Endodermal cell (in vitro differentiated cells): ENCODE measurements around the gene TBC1D1. TPM values are rescaled to one million over a fixed set of nuclear protein-coding genes. Genes with fewer than 3 reads are reported as not detected.

Experiments
- DNase-seq: peaks from one replicate; pipeline ENCODE4 v3.0.0-alpha.2; 2017
- H3K27ac ChIP-seq: 2 replicates; pipeline ENCODE4 v1.5.1; 2013; ENCODE audit warnings: mild to moderate bottlenecking, low read depth, low read length, moderate library complexity
- H3K27me3 ChIP-seq: 2 replicates; pipeline ENCODE4 v1.6.1; 2013; ENCODE audit warnings: mild to moderate bottlenecking, low read length, moderate library complexity; ENCODE audit not compliant: insufficient read depth, control insufficient read depth, poor library complexity, severe bottlenecking
- H3K36me3 ChIP-seq: 2 replicates; pipeline ENCODE4 v1.7.0; 2013; ENCODE audit warnings: mild to moderate bottlenecking, low read length, moderate library complexity; ENCODE audit not compliant: control insufficient read depth, insufficient read depth
- H3K4me1 ChIP-seq: one replicate; pipeline ENCODE4 v1.7.0; 2013; ENCODE audit warnings: low read length; ENCODE audit not compliant: control insufficient read depth, insufficient read depth
- H3K4me3 ChIP-seq: 2 replicates; pipeline ENCODE4 v1.5.1; 2013; ENCODE audit warnings: mild to moderate bottlenecking, low read length, moderate library complexity
- H3K9ac ChIP-seq: 2 replicates; pipeline ENCODE4 v1.6.1; 2013; ENCODE audit warnings: mild to moderate bottlenecking, low read length, moderate library complexity; ENCODE audit not compliant: poor library complexity, severe bottlenecking; ENCODE audit errors: extremely low read depth
- H3K9me3 ChIP-seq: 2 replicates; pipeline ENCODE4 v1.6.1; 2013; ENCODE audit warnings: mild to moderate bottlenecking, low read length, moderate library complexity; ENCODE audit not compliant: control insufficient read depth
- H3K27ac Mint-ChIP-seq: 2 replicates; pipeline ENCODE4 v1.8.0; 2020; ENCODE audit warnings: mixed read lengths
- H3K27me3 Mint-ChIP-seq: 2 replicates; pipeline ENCODE4 v1.8.0; 2021; ENCODE audit warnings: mild to moderate bottlenecking, mixed read lengths; ENCODE audit not compliant: insufficient read depth
- H3K36me3 Mint-ChIP-seq: 2 replicates; pipeline ENCODE4 v1.8.0; 2020; ENCODE audit warnings: low read depth, mixed read lengths
- H3K4me1 Mint-ChIP-seq: 2 replicates; pipeline ENCODE4 v1.8.0; 2020; ENCODE audit warnings: mixed read lengths
- H3K4me3 Mint-ChIP-seq: 2 replicates; pipeline ENCODE4 v1.8.0; 2020; ENCODE audit warnings: mild to moderate bottlenecking, moderate library complexity, mixed read lengths
- H3K9me3 Mint-ChIP-seq: 2 replicates; pipeline ENCODE4 v1.8.0; 2020; ENCODE audit warnings: mild to moderate bottlenecking, mixed read lengths
- CTCF ChIP-seq: fragments of 200-600 bp; sonication (generic); conservative IDR thresholded peaks from 2 replicates; pipeline ENCODE4 v1.5.0; 2021; ENCODE audit warnings: antibody characterized with exemption, mild to moderate bottlenecking
- WGBS, 2 experiments: methylation state at CpG; one replicate each; pipeline versions ENCODE4 v1.1.5 to v1.1.7; 2013; ENCODE audit warnings: missing lambda C conversion rate in 2 of 2, mixed read lengths in 1 of 2; ENCODE audit not compliant: insufficient coverage in 1 of 2, insufficient read length in 1 of 2; 5-methylcytosine and 5-hydroxymethylcytosine counted together
- total RNA-seq, 2 donors: library from RNA; stranded (reverse); fragmentation: NEBNext Ultra II Directional in 1 of 2; extraction: Animal tissue kit (Norgen Biotek cat#: 25700) in 1 of 2; gene quantifications; 2 replicates in 1 of 2; 3 replicates in 1 of 2; pipeline ENCODE4 v1.2.1, GENCODE V29; 2021

The TBC1D1 gene
- total RNA-seq, 2 donors from 2014 or later, result 110 to 122 TPM

GRCh38 chr4:37924946-37925345, 34.1 kb downstream of the TBC1D1 start:
- 73 to 78% methylated on average over 6 to 7 of the region's 7 CpGs for WGBS, 2 experiments
- Mint-ChIP-seq H3K9me3 (no peaks in the 10 kb centered on the region), H3K27me3 (no peaks in the 10 kb centered on the region), H3K4me3 (no peak overlapping the region), H3K36me3 (no peaks in the 10 kb centered on the region), H3K4me1 (no peaks in the 10 kb centered on the region), H3K27ac (no peak overlapping the region)
- Histone ChIP-seq H3K36me3 (no peaks in the 10 kb centered on the region), H3K27ac (no peak overlapping the region), H3K27me3 (no peaks in the 10 kb centered on the region), H3K9me3 (no peaks in the 10 kb centered on the region), H3K4me3 (no peak overlapping the region), H3K9ac (no peak overlapping the region), H3K4me1 (no peaks in the 10 kb centered on the region)
- no peak for TF ChIP-seq CTCF
- no peak for DNase-seq

- no peaks in the 10 kb centered on the region for H3K27me3 ChIP-seq
- no peak overlapping the region for H3K9ac ChIP-seq
- 94% methylated on average over 3 to 4 of the region's 4 CpGs for WGBS, 2 experiments
- no peaks in the 10 kb centered on the region for H3K9me3 Mint-ChIP-seq
- H3K4me3 Mint-ChIP-seq, result no peak overlapping the region
- H3K36me3 ChIP-seq, result no peaks in the 10 kb centered on the region
- no peaks in the 10 kb centered on the region for H3K9me3 ChIP-seq
- no peak for DNase-seq
- no peaks in the 10 kb centered on the region for H3K4me1 Mint-ChIP-seq
- TF ChIP-seq CTCF, result no peak
- H3K36me3 Mint-ChIP-seq, result no peaks in the 10 kb centered on the region
- H3K27ac ChIP-seq, result no peak overlapping the region
- no peaks in the 10 kb centered on the region for H3K4me1 ChIP-seq
- no peaks in the 10 kb centered on the region for H3K27me3 Mint-ChIP-seq
- no peak overlapping the region for H3K27ac Mint-ChIP-seq
- no peak overlapping the region for H3K4me3 ChIP-seq
Observed at GRCh38 chr4:37927434-37927833, 36.5 kb downstream of the TBC1D1 start.

- H3K27me3 Mint-ChIP-seq, result no peaks in the 10 kb centered on the region
- 84 to 87% methylated on average over 8 to 12 of the region's 12 CpGs for WGBS, 2 experiments
Observed at GRCh38 chr4:37928426-37929416, 37.8 kb downstream of the TBC1D1 start.

More at GRCh38 chr4:37928426-37929416, 37.8 kb downstream of the TBC1D1 start:
- Histone ChIP-seq H3K4me1 (no peaks in the 10 kb centered on the region), H3K36me3 (no peaks in the 10 kb centered on the region), H3K9ac (no peak overlapping the region), H3K4me3 (no peak overlapping the region), H3K27me3 (no peaks in the 10 kb centered on the region), H3K27ac (no peak overlapping the region), H3K9me3 (no peaks in the 10 kb centered on the region)
- Mint-ChIP-seq H3K27ac (no peak overlapping the region), H3K36me3 (no peaks in the 10 kb centered on the region), H3K4me1 (no peaks in the 10 kb centered on the region), H3K9me3 (no peaks in the 10 kb centered on the region), H3K4me3 (no peak overlapping the region)
- no peak for DNase-seq
- no peak for TF ChIP-seq CTCF
